ENCODE data around the gene PTPN3.
A peak's percentile ranks its signal among the peaks of the same experiment; 100 is the strongest.

Gene PTPN3

GRCh38 chr9:109506097-109506712 lies 8.1 kb upstream of the PTPN3 start:
- DNase-seq (ENCODE audit: low spot score), result no peak

- no peak for DNase-seq (ENCODE audit: low spot score)
Observed at GRCh38 chr9:109504689-109505088, 6.6 kb upstream of the PTPN3 start.

- no peak for DNase-seq (ENCODE audit: low spot score)
Observed at GRCh38 chr9:109500421-109500974, 2.4 kb upstream of the PTPN3 start.

GRCh38 chr9:109499631-109500410 lies 1.7 kb upstream of the PTPN3 start:
- peak; percentile 40 for DNase-seq (ENCODE audit: low spot score)

- DNase-seq (ENCODE audit: low spot score), result no peak
Observed at GRCh38 chr9:109499093-109499630, 1.1 kb upstream of the PTPN3 start.

GRCh38 chr9:109497226-109498153 lies 617 bp downstream of the PTPN3 start:
- DNase-seq (ENCODE audit: low spot score), result no peak

- DNase-seq (ENCODE audit: low spot score), result no peak
Observed at GRCh38 chr9:109496841-109497225, 1.3 kb downstream of the PTPN3 start.

GRCh38 chr9:109496218-109496617 lies 1.9 kb downstream of the PTPN3 start:
- no peak for DNase-seq (ENCODE audit: low spot score)

GRCh38 chr9:109493648-109494047 lies 4.5 kb downstream of the PTPN3 start:
- no peak for DNase-seq (ENCODE audit: low spot score)

GRCh38 chr9:109491590-109491989 lies 6.5 kb downstream of the PTPN3 start:
- DNase-seq (ENCODE audit: low spot score), result no peak

- no peak for DNase-seq (ENCODE audit: low spot score)
Observed at GRCh38 chr9:109488791-109489492, 9.2 kb downstream of the PTPN3 start.

- DNase-seq (ENCODE audit: low spot score), result no peak
Observed at GRCh38 chr9:109488351-109488750, 9.8 kb downstream of the PTPN3 start.

- DNase-seq (ENCODE audit: low spot score), result no peak
Observed at GRCh38 chr9:109487247-109487646, 10.9 kb downstream of the PTPN3 start.

- DNase-seq (ENCODE audit: low spot score), result no peak
Observed at GRCh38 chr9:109483744-109484429, 14.2 kb downstream of the PTPN3 start.

- DNase-seq (ENCODE audit: low spot score), result no peak
Observed at GRCh38 chr9:109482391-109482916, 15.7 kb downstream of the PTPN3 start.

GRCh38 chr9:109481856-109482255 lies 16.3 kb downstream of the PTPN3 start:
- no peak for DNase-seq (ENCODE audit: low spot score)

- no peak for DNase-seq (ENCODE audit: low spot score)
Observed at GRCh38 chr9:109479822-109480221, 18.3 kb downstream of the PTPN3 start.

- DNase-seq (ENCODE audit: low spot score), result no peak
Observed at GRCh38 chr9:109478665-109479380, 19.3 kb downstream of the PTPN3 start.

GRCh38 chr9:109478051-109478563 lies 20.0 kb downstream of the PTPN3 start:
- no peak for DNase-seq (ENCODE audit: low spot score)

Data from hepatic stellate cell (primary cell).